NB4 (cell line): ENCODE measurements around the gene AMFR.

Experiments
- CTCF ChIP-seq: IDR thresholded peaks from one replicate; pipeline ENCODE4 v1.5.1; 2012; ENCODE audit warnings: low read depth, low read length
- POLR2A ChIP-seq: IDR thresholded peaks from 2 replicates; pipeline ENCODE4 v1.6.1; 2011; ENCODE audit warnings: mild to moderate bottlenecking; ENCODE audit not compliant: insufficient read length; ENCODE audit errors: extremely low read depth

DNA sequence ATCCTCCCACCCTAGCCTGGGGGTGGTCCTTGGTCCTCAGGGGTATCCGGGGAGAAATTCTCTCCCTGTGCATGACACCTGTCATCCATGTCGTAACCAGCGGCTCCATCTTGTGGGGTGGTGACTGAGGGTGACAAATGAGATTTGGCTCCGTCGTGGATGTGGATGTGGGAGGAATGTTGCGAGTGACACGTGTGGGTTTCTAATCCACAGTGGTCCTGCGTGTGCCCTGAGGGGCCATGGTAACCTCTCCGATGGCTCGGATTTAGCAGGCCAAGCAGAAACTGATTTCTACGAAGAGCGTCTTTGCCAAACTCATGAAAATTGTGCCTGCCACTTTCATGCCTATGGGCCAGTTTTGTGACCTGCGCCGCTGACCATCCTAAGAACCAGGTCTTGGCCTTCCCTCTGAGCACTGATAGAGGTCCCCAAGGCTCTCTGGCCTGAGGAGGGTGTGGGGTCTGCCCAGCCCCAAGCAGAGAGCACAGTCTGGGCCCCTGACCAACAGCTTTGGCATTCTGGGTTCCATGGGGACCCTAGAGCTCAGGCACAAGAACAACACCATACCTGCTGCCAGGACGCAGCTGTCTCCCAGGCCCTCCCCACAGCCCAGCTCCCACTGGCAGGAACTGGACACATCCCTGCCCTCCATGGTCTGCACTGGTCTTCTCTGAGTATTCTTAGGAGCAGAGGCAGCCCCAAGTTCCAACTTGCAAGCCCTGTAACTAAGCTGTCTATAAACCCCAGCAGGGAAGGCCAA is 79.0 kb downstream of the AMFR start:
- TF ChIP-seq CTCF (no peak), POLR2A (no peak)
